ENCODE data around the gene PIK3R5.

DNA sequence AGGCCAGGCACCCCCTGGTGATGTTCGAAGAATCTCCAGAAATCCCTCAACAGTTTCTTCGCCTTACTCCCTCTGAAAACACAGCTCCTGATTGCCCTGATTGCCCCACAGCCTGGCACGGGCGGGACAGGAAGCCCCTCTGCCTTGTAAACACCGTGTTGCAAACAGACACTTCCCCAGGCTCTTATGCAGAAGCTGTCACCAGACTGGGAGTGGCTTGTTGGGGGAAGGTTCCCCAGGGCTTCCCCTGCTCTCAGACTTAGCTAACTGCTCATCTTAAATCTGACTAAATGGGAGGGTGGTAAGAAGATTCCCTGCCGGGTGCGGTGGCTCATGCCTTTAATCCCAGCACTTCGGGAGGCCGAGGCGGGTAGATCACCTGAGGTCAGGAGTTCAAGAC lies 11.2 kb downstream of the PIK3R5 start:
- TF ChIP-seq, protein P1, sequence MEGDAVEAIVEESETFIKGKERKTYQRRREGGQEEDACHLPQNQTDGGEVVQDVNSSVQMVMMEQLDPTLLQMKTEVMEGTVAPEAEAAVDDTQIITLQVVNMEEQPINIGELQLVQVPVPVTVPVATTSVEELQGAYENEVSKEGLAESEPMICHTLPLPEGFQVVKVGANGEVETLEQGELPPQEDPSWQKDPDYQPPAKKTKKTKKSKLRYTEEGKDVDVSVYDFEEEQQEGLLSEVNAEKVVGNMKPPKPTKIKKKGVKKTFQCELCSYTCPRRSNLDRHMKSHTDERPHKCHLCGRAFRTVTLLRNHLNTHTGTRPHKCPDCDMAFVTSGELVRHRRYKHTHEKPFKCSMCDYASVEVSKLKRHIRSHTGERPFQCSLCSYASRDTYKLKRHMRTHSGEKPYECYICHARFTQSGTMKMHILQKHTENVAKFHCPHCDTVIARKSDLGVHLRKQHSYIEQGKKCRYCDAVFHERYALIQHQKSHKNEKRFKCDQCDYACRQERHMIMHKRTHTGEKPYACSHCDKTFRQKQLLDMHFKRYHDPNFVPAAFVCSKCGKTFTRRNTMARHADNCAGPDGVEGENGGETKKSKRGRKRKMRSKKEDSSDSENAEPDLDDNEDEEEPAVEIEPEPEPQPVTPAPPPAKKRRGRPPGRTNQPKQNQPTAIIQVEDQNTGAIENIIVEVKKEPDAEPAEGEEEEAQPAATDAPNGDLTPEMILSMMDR (conservative IDR thresholded peaks at IDR 0.05 in 1 of 2, IDR thresholded peaks at IDR 0.05 in 1 of 2; ENCODE audit: extremely low read depth in 1 of 2, insufficient read depth in 1 of 2, low read depth in 1 of 2, low read length in 2 of 2) = no peak
- no peak for TF ChIP-seq EZH2 (IDR thresholded peaks at IDR 0.05; ENCODE audit: borderline replicate concordance, low read length)

Measured in mammary epithelial cell (primary cell).